Adrenal gland (tissue), 5 donors: Measurements from ENCODE around the gene DHCR24.

Experiments used
- CTCF ChIP-seq, 6 experiments: fragments of 450-650 bp in 4 of 6; fragments of 200-600 bp in 2 of 6; sonication (generic) in 1 of 6; IDR thresholded peaks; 1 replicate in 5 of 6; 2 replicates in 1 of 6; pipeline versions ENCODE4 v1.5.1 to v1.8.0; 2016 to 2021; ENCODE audit warnings: antibody characterized with exemption in 6 of 6, mild to moderate bottlenecking in 2 of 6, moderate library complexity in 1 of 6
- POLR2A ChIP-seq, 2 donors: fragments of 450-650 bp; IDR thresholded peaks; one replicate each; pipeline ENCODE4 v1.6.1; 2017; ENCODE audit warnings: antibody characterized with exemption in 2 of 2, mild to moderate bottlenecking in 2 of 2, moderate library complexity in 1 of 2
- donor health status: DM: no; HTN: no; CAD: no.

- TF ChIP-seq POLR2A (IDR thresholded peaks at IDR 0.05) (no peak), CTCF (IDR thresholded peaks at IDR 0.05) (no peak)
Measured at GRCh38 chr1:54882519-54882918, 4.5 kb downstream of the DHCR24 start.
